H1 (cell line): ENCODE results near the gene HOOK1. TPM values are rescaled to one million over a fixed set of nuclear protein-coding genes. Genes with fewer than 3 reads are reported as not detected.

ENCODE experiments used
- ATF3 ChIP-seq: IDR thresholded peaks from 2 replicates; pipeline ENCODE4 v1.6.1; 2011; ENCODE audit warnings: low read depth, mild to moderate bottlenecking, low read length; ENCODE audit not compliant: insufficient read depth
- CHD2 ChIP-seq: IDR thresholded peaks from 2 replicates; pipeline ENCODE4 v1.6.1; 2012; ENCODE audit warnings: low read length, improper control_type of control experiment
- CHD7 ChIP-seq: fragments of 300-600 bp; sonication (generic); IDR thresholded peaks from 2 replicates; pipeline ENCODE4 v1.7.1; 2012; ENCODE audit warnings: low read length, moderate library complexity, mild to moderate bottlenecking, inconsistent platforms; ENCODE audit not compliant: insufficient replicate concordance
- CTCF ChIP-seq, 3 experiments: IDR thresholded peaks; 1 replicate in 2 of 3; 2 replicates in 1 of 3; pipeline versions ENCODE4 v1.5.1 to v1.6.1; 2011; ENCODE audit warnings: low read length in 3 of 3, mild to moderate bottlenecking in 3 of 3, inconsistent platforms in 2 of 3, low read depth in 1 of 3, moderate library complexity in 1 of 3; ENCODE audit not compliant: insufficient read depth in 1 of 3; ENCODE audit errors: control extremely low read depth in 1 of 3
- EGR1 ChIP-seq: IDR thresholded peaks from 2 replicates; pipeline ENCODE4 v1.6.1; 2011; ENCODE audit warnings: low read depth, low read length, borderline replicate concordance
- polyA plus RNA-seq, 7 experiments: library from polyadenylated mRNA; depleted of rRNA in 3 of 7; stranded (reverse) in 5 of 7; unstranded in 2 of 7; fragments of >200 nt in 5 of 7; fragments of 200-250 nt in 2 of 7; gene quantifications; 1 replicate in 5 of 7; 2 replicates in 1 of 7; 4 replicates in 1 of 7; pipeline versions ENCODE4 v1.2.1 to v1.2.3, GENCODE V29; 2011 to 2013; ENCODE audit warnings: missing spikeins in 2 of 7, mixed read lengths in 2 of 7
- total RNA-seq: library from RNA; stranded (reverse); fragmentation: NEBNext Ultra II Directional; extraction: Animal tissue kit (Norgen Biotek cat#: 25700); gene quantifications from 2 replicates; pipeline ENCODE4 v1.2.1, GENCODE V29; 2021

HOOK1 gene
- total and polyA plus RNA-seq, 2 of the 8 experiments (the other 6 are each of a cell fraction or from before 2014, with no cell fraction given): 5.6 to 34.5 TPM

- TF ChIP-seq CHD7 (no peak), CTCF (IDR thresholded peaks at IDR 0.05; ENCODE audit: control extremely low read depth in 1 of 3, insufficient read depth in 1 of 3, low read depth in 1 of 3, low read length in 3 of 3) (no peak), ATF3 (no peak), CHD2 (no peak), EGR1 (no peak)
Measured at GRCh38 chr1:59775480-59775879, 39.3 kb upstream of the HOOK1 start (continued).
